ENCODE data around the gene TOR1A.
"Not testable (repeated sequence)": the region's sequence is repeated elsewhere in the genome, so short reads cannot be mapped to it uniquely, and the experiment has no call there.

The TOR1A gene

DNA sequence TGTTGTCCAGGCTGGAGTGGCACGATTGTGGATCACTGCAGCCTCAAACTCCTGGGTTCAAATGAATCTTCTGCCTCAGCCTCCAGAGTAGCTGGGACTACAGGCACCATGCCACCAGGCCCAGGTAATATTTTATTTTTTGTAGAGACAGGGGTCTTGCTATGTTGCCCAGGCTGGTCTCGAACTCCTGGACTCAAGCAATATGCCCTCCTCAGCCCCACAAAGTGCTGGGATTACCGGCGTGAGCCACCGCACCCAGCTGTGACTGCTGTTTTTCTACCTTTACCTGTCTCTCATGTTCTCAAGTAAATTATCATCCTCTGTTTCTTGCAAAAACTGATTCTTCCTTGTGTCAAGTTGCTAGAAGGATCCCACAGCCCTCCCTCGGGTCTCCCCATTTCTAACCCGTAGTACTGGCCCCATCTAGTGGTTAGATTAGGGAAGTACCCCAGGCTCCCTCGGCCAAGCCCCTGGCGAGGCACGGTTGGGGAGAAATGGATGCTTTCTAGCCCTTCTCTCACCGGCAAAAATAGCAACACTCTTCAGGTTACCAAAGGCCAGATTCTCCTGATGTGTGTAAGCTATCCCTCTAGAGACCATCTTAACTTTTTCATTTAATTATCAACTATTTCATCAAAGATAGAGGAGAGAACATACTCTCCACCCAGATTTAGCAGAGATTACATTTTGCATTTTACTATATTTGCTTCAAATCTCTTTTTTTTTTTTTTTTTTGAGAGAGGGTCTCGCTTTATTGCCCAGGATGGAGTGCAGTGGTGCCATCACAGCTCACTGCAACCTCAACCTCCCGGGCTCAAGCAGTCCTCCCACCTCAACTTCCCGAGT, 40.2 kb downstream of the TOR1A start:
- no peak for DNase-seq (ENCODE audit: low read depth, low spot score)

GRCh38 chr9:129781981-129782380, 42.0 kb downstream of the TOR1A start:
- DNase-seq (ENCODE audit: low read depth, low spot score) = no peak

DNA sequence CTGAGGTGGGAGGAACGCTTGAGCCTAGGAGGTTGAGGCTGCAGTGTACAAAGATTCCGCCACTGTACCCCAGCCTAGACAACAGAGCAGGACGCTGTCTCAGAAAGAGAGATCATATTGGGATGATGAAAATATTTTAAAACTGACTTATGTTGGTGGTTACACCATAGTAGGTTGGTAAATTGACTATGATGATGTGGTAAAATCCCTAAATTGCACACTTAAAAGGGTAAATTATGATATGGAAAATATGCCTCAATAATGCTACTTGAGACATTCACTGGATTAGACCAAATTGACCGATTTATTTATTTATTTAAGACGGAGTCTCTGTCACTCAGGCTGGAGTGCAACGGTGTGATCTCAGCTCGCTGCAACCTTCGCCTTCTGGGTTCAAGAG, 42.8 kb downstream of the TOR1A start:
- no peak for DNase-seq (ENCODE audit: low read depth, low spot score)

GRCh38 chr9:129779560-129780190, 44.3 kb downstream of the TOR1A start:
- no peak for DNase-seq (ENCODE audit: low read depth, low spot score)

DNA sequence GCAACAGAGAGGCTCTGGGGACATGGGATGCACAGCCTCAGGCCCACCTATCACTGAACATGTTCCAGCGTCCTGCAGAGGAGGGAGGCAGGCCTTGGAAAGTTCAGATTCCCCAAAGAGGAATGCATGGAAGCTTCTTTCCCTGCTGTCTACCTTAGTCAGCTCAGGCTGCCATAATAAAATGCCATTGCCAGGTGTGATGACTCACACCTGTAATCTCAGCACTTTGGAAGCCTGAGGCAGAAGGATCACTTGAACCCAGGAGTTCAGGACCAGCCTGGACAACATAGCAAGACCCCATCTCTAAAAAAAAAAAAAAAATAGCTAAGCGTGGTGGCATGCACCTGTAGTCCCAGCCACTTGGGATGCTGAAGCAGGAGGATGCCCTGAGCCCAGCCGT, 45.5 kb downstream of the TOR1A start:
- DNase-seq (ENCODE audit: low read depth, low spot score) = no peak

DNA sequence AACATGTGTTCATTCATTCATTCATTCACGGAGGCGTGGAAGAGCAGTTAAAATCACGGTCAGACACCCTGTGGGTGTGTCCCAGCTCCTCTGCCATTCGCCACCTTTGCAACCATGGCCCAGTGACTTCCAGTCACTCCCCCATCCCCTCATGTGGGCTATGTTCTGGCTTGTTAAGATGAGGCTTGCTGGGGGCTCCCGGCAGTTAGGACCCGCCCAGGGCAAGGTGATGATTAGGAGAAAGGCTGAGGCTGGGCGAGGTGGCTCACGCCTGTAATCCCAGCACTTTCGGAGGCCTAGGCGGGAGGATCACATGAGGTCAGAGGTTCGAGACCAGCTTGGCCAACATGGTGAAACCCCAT, 46.2 kb downstream of the TOR1A start:
- DNase-seq (ENCODE audit: low read depth, low spot score) = no peak

DNA sequence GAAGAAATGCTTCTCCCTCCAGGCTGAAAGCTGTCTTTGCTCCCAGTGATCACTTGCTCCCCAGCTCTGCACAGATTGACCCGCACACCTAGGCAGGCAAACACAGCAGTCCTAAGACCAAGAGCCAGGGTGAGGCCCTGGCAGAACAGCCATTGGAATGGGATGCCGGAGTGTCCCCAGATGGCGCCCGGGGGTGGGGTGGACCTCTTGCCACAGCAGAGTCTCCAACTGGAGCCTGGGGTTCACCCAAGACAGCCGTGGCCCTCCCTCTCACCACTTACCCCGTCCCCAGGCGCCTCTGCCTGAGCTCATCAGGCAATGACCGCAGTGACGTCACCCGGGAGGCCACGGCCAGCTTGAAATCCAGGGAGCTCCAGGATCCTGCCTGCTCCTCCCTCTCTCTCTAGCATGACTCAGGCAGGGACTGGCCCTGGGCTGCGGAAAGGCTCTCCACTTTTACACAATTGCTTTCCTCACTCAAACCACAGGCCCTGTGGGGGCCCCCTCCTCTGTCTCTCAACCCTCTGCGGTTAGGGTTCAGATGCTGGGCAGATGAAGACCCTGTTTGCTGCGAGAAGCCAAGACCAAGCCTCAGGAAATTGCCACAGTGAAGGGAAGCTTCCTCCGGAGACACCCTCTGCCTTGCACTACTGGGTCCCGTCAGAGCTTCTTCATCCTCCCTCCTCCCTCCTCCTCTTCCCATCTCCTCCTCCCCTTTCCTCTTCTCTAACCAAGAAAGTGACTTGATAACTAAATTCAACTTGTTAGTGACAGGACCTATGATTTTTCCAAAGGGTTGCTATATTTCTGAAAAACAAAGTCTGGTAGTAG, 46.8 kb downstream of the TOR1A start:
- no peak for DNase-seq (ENCODE audit: low read depth, low spot score)

DNA sequence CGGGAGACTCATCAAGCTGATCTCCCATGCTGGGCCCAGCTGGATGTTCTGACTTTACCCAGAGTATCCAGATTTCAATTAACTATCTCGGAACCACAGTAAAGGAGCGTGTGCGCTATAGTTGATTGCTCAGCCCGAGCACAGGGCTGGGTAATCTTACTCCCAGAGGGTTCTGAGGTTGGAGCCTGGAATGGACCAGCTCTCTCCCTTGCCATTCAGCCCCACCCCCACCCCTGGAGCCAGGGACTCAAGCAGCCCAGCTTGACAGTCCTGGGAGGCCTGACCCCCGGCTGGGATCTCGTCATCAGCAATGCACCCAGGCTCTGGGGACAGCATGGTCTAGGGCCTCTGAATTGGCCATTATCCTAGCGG, 47.4 kb downstream of the TOR1A start:
- DNase-seq (ENCODE audit: low read depth, low spot score) = no peak

DNA sequence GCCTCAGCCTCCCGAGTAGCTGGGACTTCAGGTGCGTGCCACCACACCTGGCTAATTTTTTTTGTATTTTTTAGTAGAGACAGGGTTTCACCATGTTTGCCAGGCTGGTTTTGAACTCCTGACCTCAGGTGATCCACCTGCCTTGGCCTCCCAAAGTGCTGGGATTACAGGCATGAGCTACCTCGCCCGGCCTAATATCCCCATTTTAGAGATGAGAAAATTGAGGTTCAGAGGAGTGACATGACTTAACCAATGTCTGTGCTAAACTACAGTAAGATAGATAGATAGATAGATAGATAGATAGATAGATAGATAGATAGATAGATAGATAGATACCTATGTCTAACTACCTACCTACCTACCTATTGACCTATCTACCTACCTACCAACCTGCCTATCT, 47.8 kb downstream of the TOR1A start:
- not testable (repeated sequence) for DNase-seq (ENCODE audit: low read depth, low spot score)

DNA sequence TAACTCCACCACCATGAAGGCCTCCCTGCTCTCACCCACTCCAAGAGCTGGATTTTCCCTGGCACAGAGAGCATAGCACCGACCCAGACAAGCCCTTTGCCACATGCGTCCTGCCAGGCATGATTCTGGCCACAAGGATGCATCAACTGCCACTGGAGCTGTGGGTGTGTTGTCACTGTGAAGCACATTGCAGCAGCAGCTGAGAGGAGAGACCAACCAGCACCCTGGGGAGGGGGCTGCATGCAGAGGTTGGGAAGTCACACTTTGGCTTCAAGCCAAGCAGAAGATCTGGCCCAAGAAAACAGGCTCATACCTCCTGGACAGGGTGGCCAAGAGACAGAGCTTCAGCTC, 48.5 kb downstream of the TOR1A start:
- DNase-seq (ENCODE audit: low read depth, low spot score) = no peak

GRCh38 chr9:129774791-129775447, 49.0 kb downstream of the TOR1A start:
- no peak for DNase-seq (ENCODE audit: low read depth, low spot score)

GRCh38 chr9:129773262-129774048, 50.5 kb downstream of the TOR1A start:
- no peak for DNase-seq (ENCODE audit: low read depth, low spot score)

- DNase-seq (ENCODE audit: low read depth, low spot score) = no peak
Measured at GRCh38 chr9:129770741-129771140, 53.2 kb downstream of the TOR1A start.

DNA sequence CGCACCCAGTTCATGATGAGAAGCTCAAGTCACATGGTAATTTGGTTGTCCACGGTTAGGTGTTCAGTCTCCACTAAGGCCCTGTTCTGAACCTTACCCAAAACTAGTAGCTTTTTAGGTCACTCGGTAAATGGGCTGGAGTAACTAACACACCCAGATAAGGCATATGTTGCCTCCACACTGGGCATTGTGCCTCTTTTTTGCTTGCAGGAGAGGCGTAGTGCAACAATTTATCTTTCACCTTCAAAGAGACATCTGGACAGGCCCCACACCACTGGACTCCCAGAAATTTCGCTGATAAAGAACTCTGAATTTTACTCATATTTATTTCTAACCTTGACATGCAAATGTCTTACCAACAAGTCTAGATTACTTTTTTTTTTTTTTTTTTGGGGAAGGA, 54.3 kb downstream of the TOR1A start:
- DNase-seq (ENCODE audit: low read depth, low spot score) = no peak

GRCh38 chr9:129768486-129768885, 55.5 kb downstream of the TOR1A start:
- no peak for DNase-seq (ENCODE audit: low read depth, low spot score)

DNA sequence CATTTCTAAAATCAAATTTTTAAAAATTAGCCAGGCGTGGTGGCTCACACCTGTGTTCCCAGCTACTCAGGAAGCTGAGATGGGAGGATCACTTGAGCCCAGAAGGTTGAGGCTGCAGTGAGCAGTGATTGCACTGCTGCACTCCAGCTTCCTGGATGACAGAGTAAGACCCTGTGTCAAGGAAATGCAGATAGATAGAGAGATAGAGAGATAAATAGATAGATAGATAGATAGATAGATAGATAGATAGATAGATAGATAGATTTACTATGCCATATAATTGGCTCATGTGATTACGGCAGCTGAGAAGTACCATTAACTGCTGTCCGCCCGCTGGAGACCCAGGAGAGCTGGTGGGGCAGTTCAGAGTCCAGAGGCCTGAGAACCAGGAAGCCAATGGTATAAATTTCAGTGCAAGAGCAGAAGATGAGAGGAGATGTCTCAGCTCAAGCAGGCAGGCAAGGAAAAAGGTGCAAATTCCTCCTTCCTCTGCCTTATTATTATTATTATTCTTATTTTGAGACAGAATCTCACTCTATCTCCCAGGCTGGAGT, 58.1 kb downstream of the TOR1A start:
- DNase-seq (ENCODE audit: low read depth, low spot score) = no peak

DNA sequence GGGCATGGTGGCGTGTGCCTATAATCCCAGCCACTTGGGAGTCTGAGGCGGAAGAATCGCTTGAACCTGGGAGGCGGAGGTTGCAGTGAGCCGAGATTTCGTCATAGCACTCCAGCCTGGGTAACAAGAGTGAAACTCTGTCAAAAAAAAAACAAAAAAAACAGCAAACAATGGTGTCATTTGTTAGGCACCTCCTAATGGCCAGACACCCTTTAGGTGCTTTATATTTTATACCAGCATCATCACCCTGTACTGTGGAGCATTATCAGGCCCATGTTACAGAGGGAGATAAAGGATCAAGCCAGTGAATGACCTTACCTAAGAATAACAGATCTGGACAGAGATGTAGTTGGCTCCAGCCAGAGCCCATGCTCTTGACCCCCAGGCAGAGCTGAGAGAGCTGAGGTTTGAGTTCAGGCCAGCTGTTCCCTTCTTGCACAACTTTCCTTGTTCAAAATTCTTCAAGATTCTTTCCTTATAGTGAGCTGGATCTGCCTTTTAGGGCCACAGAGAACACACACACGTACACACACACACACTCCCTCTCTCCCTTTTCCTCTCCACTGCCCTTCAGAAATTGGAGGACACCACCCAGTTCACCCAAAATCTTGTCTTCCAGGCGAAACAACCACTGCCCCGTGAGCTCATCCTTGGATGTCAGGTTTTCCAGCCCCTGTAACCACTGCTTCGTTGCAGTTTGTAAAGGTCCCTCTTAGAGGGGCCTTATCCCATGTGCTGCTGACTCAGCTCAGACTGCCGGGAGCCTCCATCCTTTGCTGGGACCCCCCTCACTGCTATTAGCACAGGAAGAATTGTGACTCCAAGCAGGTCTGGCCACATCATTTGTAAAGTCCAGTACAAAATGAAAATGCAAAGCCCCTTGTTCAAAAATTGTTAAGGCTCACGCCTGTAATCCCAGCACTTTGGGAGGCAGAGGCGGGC, 60.7 kb downstream of the TOR1A start:
- no peak for DNase-seq (ENCODE audit: low read depth, low spot score)

Data from iPS DF 19.7 (cell line).